MG63 (cell line): ENCODE measurements around the gene HSPA1A. TPM values are rescaled to one million over a fixed set of nuclear protein-coding genes. Genes with fewer than 3 reads are reported as not detected.
A peak's percentile ranks its signal among the peaks of the same experiment; 100 is the strongest.
"Not testable (repeated sequence)": the region's sequence is repeated elsewhere in the genome, so short reads cannot be mapped to it uniquely, and the experiment has no call there.

Experiments
- DNase-seq: peaks from one replicate; pipeline ENCODE4 v3.0.0-alpha.2; 2020
- H3K27me3 ChIP-seq: fragments of 250-450 bp; sonication (Bioruptor Pico); 2 replicates; pipeline ENCODE4 v1.5.1; 2020; ENCODE audit warnings: mild to moderate bottlenecking, moderate library complexity
- H3K36me3 ChIP-seq: fragments of 250-450 bp; sonication (Bioruptor Pico); 2 replicates; pipeline ENCODE4 v1.5.1; 2020; ENCODE audit warnings: mild to moderate bottlenecking, moderate library complexity
- H3K4me3 ChIP-seq: fragments of 250-450 bp; sonication (Bioruptor Pico); 2 replicates; pipeline ENCODE4 v1.5.1; 2020; ENCODE audit warnings: mild to moderate bottlenecking, moderate library complexity
- H3K9me3 ChIP-seq: fragments of 250-450 bp; sonication (Bioruptor Pico); 2 replicates; pipeline ENCODE4 v1.5.1; 2020; ENCODE audit warnings: mild to moderate bottlenecking, moderate library complexity
- total RNA-seq: library from RNA; depleted of rRNA; stranded (reverse); fragments of >200 nt; shearing (Covaris generic); gene quantifications from 2 replicates; pipeline ENCODE4 v1.2.3, GENCODE V29; 2014; ENCODE audit warnings: low replicate concordance

Gene HSPA1A
- total RNA-seq, 1 experiment from 2014 or later = 71.8 TPM

DNA sequence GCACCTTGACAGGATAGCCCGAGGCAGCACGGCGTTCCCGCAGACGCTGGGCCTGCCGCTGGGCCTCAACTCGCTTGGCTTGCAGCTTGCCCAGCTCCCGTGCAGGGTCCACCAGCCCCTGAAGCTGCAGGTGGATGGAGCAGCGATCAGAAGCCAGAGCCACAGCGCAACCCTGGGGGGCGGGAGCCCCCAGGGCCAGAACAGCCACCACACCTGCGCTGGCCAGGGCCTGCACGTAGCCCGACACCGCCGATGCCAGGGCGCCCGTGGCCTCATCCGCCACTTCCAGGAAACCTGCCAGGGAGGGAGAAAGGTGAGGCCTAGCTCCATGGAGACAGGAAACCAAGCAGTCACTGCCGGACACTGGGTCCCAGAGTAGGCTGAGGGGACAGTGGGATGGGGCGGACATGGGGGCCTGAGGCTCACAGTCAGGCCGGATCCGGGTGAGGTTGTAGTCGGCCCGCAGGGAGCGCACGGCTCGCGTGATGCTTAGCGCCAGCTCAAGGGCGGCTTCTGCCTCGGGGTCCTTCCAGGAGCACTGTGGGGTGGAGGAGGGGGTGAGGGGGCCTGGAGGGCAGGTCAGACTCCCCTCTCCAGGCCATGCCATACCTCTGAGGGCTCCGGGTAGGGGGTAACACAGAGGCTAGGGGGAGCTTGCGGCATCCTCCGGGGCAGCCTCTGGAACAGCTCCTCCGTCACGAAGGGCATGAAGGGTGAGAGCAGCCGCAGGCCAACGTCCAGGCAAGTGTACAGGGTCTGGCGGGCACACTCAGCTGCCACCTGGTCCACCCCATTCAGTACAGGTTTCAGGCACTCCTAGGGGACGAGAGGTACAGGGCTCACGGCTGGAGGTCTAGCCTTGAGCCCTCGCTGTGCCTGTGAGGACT, 36.1 kb upstream of the HSPA1A start:
- DNase-seq = no peak
- Histone ChIP-seq H3K27me3 (no peaks in the 10 kb centered on the region), H3K4me3 (no peak overlapping the region), H3K36me3 (peaks cover 3% of the 10 kb centered on the region), H3K9me3 (no peaks in the 10 kb centered on the region)

- H3K36me3 ChIP-seq = peaks cover 3% of the 10 kb centered on the region
- H3K27me3 ChIP-seq = no peaks in the 10 kb centered on the region
- H3K4me3 ChIP-seq = no peak overlapping the region
- no peaks in the 10 kb centered on the region for H3K9me3 ChIP-seq
- DNase-seq = no peak
These were observed 35.4 kb upstream of the HSPA1A start for GRCh38 chr6:31779908-31780307.

GRCh38 chr6:31780507-31781243, 34.7 kb upstream of the HSPA1A start:
- DNase-seq = no peak
- Histone ChIP-seq H3K36me3 (peaks cover 10% of the 10 kb centered on the region), H3K9me3 (no peaks in the 10 kb centered on the region), H3K4me3 (no peak overlapping the region), H3K27me3 (no peaks in the 10 kb centered on the region)

DNA sequence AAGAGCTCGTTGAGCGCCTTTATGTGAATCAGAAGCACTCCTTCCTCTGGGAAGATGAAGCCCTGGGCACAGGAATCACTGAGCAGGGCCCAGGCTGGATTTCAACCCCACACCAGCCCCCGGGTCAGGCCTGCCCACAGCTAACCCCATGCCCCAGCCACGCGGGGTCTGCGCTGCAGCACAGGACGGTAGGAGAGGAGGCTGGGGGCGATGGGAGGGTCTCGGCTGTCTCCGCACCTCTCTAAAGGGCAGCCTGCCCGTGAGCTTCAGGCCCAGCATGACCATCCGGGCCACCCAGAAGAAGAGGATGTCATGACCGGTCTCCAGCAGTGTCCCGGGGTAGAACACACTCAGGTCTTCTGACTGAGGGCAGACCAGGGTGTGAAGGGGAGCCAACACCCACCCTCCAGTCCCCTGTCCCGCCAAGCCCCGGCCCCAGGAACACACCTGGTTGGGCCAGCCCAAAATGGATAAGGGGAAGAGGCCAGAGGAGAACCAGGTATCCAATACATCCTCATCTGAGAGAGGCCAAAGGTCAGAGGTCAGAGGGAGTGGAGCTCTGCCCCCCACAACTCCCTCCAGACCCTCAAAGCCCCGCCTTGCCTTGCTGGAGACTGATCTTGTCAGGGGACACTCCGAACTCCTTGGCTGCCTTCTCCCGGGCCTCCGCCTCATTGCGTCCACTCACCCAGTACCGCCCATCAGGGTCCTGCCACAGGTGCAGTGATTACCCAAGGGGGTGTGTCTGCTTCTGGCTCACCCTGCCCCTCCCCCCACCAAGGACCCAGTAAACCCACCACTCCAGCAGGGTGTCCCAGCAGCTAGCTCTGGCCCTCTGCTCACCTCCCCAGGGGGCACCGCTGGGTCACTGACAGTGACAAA, 33.9 kb upstream of the HSPA1A start:
- peaks cover 13% of the 10 kb centered on the region for H3K36me3 ChIP-seq
- no peaks in the 10 kb centered on the region for H3K9me3 ChIP-seq
- no peak overlapping the region for H3K4me3 ChIP-seq
- no peak for DNase-seq
- H3K27me3 ChIP-seq = no peaks in the 10 kb centered on the region

GRCh38 chr6:31782126-31782855, 33.1 kb upstream of the HSPA1A start:
- no peak for DNase-seq
- peaks cover 13% of the 10 kb centered on the region for H3K36me3 ChIP-seq
- H3K27me3 ChIP-seq = no peaks in the 10 kb centered on the region

GRCh38 chr6:31784098-31784925, 31.0 kb upstream of the HSPA1A start:
- no peak for DNase-seq
- H3K9me3 ChIP-seq = no peaks in the 10 kb centered on the region
- peaks cover 13% of the 10 kb centered on the region for H3K36me3 ChIP-seq
- H3K4me3 ChIP-seq = no peak overlapping the region
- H3K27me3 ChIP-seq = no peaks in the 10 kb centered on the region

More at GRCh38 chr6:31782126-31782855, 33.1 kb upstream of the HSPA1A start:
- Histone ChIP-seq H3K9me3 (no peaks in the 10 kb centered on the region), H3K4me3 (no peak overlapping the region)

- H3K36me3 ChIP-seq = peaks cover 10% of the 10 kb centered on the region
- H3K4me3 ChIP-seq = no peak overlapping the region
- no peaks in the 10 kb centered on the region for H3K27me3 ChIP-seq
- no peaks in the 10 kb centered on the region for H3K9me3 ChIP-seq
- DNase-seq = no peak
These were observed 29.9 kb upstream of the HSPA1A start for GRCh38 chr6:31785475-31785874.

DNA sequence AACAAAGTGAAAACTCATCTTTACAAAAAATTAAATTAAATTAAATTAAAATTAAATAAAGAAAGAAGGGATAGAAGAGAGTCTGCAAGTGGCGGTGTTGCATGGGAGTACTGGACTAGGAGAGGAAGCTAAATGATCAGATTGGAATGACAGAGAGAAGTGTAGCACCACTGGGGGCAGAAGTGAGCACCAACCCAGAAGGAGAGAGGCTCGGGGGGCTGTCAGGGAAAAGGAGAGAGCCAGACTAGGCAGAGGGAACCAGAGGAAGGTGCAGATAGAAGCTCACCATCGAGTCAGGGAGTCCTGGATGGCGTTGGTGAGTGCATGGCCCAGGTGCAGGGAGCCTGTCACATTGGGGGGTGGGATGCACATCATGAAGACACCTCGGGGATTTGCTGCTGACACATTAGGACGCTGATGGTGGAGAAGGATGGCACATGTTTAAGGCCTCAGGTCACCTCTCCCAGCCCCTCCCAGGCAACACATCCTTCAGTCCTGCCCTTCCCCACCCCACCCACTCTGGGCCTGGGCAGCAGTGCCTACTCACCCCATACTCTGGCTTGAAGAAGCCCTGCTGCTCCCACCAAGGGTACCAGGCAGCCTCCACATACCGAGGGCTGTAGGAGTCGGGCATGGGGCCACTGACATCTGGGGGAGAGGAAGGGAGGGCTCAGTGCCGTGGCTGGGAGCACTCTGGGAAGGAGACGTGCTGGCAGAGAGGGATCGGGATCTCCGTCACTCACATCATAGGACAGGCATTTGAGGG, 23.8 kb upstream of the HSPA1A start:
- Histone ChIP-seq H3K4me3 (no peak overlapping the region), H3K9me3 (no peaks in the 10 kb centered on the region), H3K27me3 (no peaks in the 10 kb centered on the region), H3K36me3 (peaks cover 8% of the 10 kb centered on the region)
- peak; percentile 30 for DNase-seq

- Histone ChIP-seq H3K36me3 (peaks cover 8% of the 10 kb centered on the region), H3K9me3 (no peaks in the 10 kb centered on the region), H3K4me3 (no peak overlapping the region), H3K27me3 (no peaks in the 10 kb centered on the region)
- no peak for DNase-seq
These were observed 23.3 kb upstream of the HSPA1A start for GRCh38 chr6:31792090-31792374.

DNA sequence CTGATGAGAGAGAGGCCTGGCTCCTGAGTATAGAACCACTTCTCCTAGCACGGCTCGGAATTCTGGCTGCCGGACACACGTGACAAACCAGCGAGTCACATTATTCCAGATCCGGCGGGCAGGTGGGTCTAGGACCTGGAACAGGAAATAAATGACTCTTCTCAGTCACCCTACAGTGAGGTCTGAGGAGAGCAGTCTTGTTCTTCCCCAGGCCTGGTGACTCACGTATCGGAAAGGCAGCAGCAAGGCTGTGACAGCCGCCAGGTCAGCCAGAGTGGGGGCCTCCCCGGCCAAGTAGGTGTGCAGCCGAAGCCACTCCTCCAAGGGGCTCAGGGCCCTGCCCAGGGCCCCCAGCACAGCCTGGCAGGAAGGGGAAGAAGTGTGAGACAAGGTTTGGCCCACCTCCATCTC, 22.6 kb upstream of the HSPA1A start:
- no peak for DNase-seq
- Histone ChIP-seq H3K27me3 (no peaks in the 10 kb centered on the region), H3K9me3 (no peaks in the 10 kb centered on the region), H3K4me3 (no peak overlapping the region), H3K36me3 (peaks cover 8% of the 10 kb centered on the region)

- H3K36me3 ChIP-seq, DNase-seq, H3K27me3 ChIP-seq, H3K9me3 ChIP-seq: not testable (repeated sequence)
- H3K4me3 ChIP-seq = peak overlapping the region; percentile 85
These were observed 21.5 kb upstream of the HSPA1A start for GRCh38 chr6:31793927-31794245.

- Histone ChIP-seq H3K27me3 (no peaks in the 10 kb centered on the region), H3K36me3 (peaks cover 8% of the 10 kb centered on the region), H3K9me3 (no peaks in the 10 kb centered on the region), H3K4me3 (peak overlapping the region; percentile 85)
- no peak for DNase-seq
These were observed 21.0 kb upstream of the HSPA1A start for GRCh38 chr6:31794294-31794865.

- peaks cover 8% of the 10 kb centered on the region for H3K36me3 ChIP-seq
- H3K27me3 ChIP-seq = no peaks in the 10 kb centered on the region
- DNase-seq = no peak
- peak overlapping the region; percentile 85 for H3K4me3 ChIP-seq
- H3K9me3 ChIP-seq = no peaks in the 10 kb centered on the region
These were observed 20.3 kb upstream of the HSPA1A start for GRCh38 chr6:31794866-31795615.

DNA sequence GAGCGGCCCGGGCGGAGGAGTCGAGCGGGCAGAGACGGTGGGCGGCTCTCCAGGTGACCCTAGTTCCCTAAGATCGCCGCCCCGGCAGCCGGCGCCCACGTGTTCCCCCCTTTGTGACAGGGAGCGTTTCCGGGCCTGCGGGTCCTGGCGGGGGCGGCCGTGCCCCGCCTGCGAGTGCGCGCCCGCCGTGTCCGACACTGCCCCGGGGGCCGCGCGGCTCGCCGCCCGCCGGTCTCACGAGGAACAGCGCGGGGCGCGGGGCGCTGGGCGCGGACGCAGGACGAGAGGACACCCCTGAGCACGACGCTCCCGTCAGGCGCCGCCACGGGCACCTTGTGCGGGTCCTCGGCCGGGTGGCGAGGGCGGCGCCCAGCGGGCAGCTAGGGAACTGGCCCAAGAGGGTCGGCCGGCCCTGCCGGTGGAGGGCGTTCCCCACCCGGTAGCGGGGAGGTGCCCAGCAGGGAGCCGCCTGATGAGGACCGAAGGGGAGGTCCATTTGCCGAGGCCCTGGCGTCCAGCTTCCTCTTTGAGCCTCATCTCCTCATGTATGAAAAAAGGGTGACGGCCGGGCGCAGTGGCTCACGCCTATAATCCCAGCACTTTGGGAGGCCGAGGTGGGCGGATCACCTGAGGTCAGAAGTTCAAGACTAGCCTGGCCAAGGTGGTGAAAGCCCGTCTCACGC, 19.6 kb upstream of the HSPA1A start, which contains the start of gene VARS1:
Gene VARS1 (minus strand): TSS at position 137 of the 683 bp plus-strand sequence. CDS start 535 bp downstream, outside the sequence.
- Histone ChIP-seq H3K36me3 (peaks cover 6% of the 10 kb centered on the region), H3K27me3 (no peaks in the 10 kb centered on the region), H3K9me3 (no peaks in the 10 kb centered on the region), H3K4me3 (peak within 1 kb of the TSS; percentile 85)
- DNase-seq = peak; percentile 90
